WI38 (cell line): ENCODE data around the gene NFASC.

Experiments used
- H3K4me3 ChIP-seq: 2 replicates; pipeline ENCODE4 v1.5.1; 2011; ENCODE audit warnings: low read depth, mild to moderate bottlenecking, control low read depth, low read length
- CTCF ChIP-seq: IDR thresholded peaks from 2 replicates; pipeline ENCODE4 v1.5.1; 2012; ENCODE audit warnings: low read depth, mild to moderate bottlenecking, control low read depth, low read length

The NFASC gene

GRCh38 chr1:204915861-204916495, 45.3 kb downstream of the NFASC start:
- TF ChIP-seq CTCF: no peak
- no peak overlapping the region for H3K4me3 ChIP-seq

- no peak overlapping the region for H3K4me3 ChIP-seq
- TF ChIP-seq CTCF: no peak
Observed at GRCh38 chr1:204917802-204918201, 47.1 kb downstream of the NFASC start.

- no peak for TF ChIP-seq CTCF
- H3K4me3 ChIP-seq: no peak overlapping the region
Observed at GRCh38 chr1:204920511-204920910, 49.8 kb downstream of the NFASC start.

- no peak overlapping the region for H3K4me3 ChIP-seq
Observed at GRCh38 chr1:204920967-204921366, 50.3 kb downstream of the NFASC start.

GRCh38 chr1:204921855-204922516, 51.3 kb downstream of the NFASC start:
- no peak for TF ChIP-seq CTCF

More at GRCh38 chr1:204920967-204921366, 50.3 kb downstream of the NFASC start:
- no peak for TF ChIP-seq CTCF

GRCh38 chr1:204923201-204923600, 52.5 kb downstream of the NFASC start:
- TF ChIP-seq CTCF: no peak

More at GRCh38 chr1:204921855-204922516, 51.3 kb downstream of the NFASC start:
- H3K4me3 ChIP-seq: no peak overlapping the region

GRCh38 chr1:204923626-204924012, 53.0 kb downstream of the NFASC start:
- H3K4me3 ChIP-seq: no peak overlapping the region
- no peak for TF ChIP-seq CTCF

More at GRCh38 chr1:204923201-204923600, 52.5 kb downstream of the NFASC start:
- no peak overlapping the region for H3K4me3 ChIP-seq
